GM10847 (cell line): ENCODE data around the gene PITX3.

Source experiments
- POLR2A ChIP-seq: IDR thresholded peaks from 2 replicates; pipeline ENCODE4 v1.6.1; 2011; ENCODE audit not compliant: insufficient read length; ENCODE audit errors: extremely low read depth

PITX3 gene

GRCh38 chr10:102241444-102242117 is at the start of gene PITX3:
Gene PITX3 (minus strand): TSS chr10:102241512. CDS start chr10:102232080, 9,432 bp downstream.
- TF ChIP-seq POLR2A = no peak

DNA sequence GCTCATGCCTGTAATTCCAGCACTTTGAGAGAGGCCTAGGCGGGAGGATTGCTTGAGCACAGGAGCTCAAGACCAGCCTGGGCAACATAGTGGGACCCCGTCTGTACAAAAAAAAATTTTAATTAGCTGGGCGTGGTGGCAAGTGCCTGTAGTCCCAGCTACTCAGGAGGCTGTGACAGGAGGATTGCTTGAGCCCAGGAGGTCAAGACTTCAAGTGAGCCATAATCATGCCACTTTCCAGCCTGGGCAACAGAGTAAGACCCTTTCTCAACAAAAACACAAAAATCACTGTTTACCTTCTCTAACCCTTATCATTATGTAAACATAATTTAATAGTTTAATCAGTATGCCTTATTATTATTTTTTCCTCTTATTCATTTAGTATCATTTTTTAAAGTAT is 48.5 kb upstream of the PITX3 start:
- TF ChIP-seq POLR2A = no peak

DNA sequence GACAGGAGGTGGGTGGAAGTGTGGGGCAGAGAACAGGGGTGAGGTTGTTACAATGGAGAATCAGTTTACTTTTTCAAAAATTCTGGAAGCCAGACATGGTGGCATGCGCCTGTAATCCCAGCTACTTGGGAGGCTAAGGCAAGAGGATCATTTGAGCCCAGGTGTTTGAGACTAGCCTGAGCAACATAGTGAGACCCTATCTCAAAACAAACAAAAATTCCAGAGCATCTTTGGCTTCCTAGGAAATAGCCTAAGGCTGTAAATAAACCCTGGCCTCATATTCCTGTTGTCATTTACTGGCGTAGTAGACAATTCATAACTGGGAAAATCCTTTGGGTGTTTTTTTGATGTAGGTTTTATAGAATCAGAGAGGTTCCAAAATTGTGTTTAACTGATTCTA is 48.0 kb upstream of the PITX3 start:
- TF ChIP-seq POLR2A = no peak

DNA sequence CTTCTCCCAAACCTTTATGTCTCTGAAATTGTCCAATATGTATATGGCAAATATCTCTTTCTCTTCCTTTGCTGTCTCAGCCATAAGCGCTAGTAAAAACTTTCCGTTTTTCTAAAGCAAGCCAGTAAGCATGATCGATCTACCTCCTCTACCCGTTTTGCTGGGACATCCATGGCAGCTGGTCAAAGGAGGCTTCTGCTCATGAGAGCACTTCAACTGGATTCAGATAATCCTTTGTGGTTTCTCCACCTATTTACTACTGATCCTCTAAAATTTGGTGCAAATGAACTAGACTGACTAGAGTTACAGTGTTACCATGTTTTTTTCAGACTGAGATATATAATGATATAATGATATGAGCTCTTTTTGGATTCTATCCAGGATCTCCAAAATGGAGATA is 46.7 kb upstream of the PITX3 start:
- no peak for TF ChIP-seq POLR2A

DNA sequence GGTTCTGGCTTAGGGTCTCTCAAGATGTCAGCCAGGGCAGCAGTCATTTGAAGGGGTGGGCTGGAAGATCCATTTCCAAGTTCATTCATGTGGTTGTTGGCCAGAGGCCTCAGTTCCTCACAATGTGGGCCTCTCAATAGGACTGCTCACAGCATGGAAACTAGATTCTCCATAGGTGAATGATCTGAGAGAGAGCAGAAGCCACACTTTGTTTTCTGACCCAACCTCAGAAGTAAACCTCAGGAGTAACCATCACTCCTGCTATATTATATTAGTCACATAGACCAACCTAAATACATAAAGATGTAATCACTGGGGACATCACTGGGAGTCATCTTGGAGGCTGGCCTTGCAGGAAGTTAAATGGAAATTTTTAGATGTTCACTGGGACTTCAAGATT is 46.2 kb upstream of the PITX3 start:
- no peak for TF ChIP-seq POLR2A

DNA sequence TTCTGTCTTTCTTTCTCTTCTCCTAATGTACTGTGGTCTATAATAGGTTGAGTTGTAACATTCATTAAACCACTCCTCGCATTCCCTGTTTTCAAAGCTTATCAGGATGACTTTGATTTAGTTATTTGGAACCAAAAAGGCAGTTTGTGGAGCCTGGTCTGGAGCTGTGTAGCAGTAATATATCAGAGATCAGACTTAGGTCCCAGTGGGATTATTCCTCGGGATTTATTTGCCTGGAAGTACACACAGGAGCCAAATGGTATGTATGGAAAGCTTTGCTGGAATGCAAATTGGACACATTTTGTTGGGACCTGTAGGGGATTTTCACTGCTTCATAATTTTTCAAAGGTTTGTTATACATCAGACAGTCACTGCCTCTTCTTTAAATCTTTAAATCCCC is 44.9 kb upstream of the PITX3 start:
- no peak for TF ChIP-seq POLR2A

DNA sequence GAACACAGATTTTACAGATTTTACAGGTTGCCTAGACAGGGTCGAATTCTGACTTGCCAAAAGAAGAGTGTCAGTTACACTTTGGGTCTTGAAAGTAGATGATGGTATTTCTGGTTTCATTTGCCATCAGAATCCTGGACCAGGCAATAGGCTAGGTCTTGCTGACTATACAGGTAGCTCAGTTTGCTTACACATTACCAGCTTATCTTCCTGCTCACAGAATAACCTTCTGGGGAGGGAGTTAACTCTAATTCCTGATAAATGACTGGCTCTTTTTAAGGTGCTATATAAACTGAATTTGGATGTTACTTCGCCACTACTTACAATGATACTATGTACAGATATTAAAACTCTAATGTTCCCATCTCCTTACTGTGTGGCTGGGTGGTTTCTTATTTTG is 43.8 kb upstream of the PITX3 start:
- no peak for TF ChIP-seq POLR2A

DNA sequence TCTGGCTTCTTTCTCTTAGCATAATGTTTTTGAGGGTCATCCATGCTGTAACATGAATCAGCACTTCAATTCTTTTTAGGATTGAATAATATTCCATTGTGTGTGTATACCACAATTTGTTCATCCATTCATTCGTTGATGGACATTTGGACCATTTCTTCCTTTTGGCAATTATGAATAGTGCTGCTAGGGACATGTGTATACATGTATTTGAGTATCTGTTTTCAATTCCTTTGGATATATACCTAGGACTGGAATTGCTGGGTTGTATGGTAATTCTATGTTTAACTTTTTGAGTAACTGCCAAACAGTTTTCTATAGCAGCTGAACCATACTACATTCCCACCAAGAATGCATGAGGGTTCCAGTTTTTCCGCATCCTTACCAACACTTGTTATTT is 43.2 kb upstream of the PITX3 start:
- TF ChIP-seq POLR2A = no peak

DNA sequence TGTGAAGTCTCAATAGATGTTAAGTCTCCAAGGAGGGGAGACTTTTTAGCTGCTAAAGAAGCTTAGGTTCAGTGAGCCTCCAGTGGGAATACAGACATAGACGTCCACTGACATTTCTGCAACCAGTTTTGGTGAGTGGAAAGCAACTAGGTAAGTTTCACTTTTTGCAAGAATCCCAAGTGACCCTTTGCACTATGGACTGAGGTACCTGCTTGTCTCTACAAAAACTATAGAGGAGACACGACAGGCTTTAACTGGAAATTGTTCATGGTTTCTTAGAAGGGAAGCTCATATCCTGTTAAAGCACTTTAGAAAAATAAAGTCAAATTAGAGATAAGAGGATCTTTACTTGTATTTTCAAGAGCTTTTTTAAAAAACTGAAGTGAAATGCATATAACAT is 42.6 kb upstream of the PITX3 start:
- no peak for TF ChIP-seq POLR2A

DNA sequence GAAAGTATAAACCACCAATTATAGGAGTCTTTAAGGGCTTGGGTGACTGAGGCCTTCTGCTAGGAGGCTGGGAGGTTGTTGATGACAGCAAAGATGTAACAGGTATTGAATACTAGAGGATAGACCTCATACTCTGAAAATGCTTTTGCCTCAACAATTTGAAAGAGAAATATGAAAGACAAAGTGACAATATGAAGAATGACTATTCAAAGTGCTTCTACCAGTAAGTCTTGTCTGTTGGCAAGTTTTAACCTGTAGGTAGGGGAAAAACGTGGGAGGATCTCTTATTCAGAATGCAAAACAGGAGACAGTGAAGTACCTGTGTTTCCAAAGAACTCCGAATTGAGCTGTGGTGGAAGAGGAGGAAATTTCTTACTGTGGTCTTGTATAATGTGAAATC is 42.2 kb upstream of the PITX3 start:
- no peak for TF ChIP-seq POLR2A

GRCh38 chr10:102281102-102281487 is 39.8 kb upstream of the PITX3 start:
- no peak for TF ChIP-seq POLR2A

- TF ChIP-seq POLR2A = no peak
Observed at GRCh38 chr10:102280397-102281101, 39.2 kb upstream of the PITX3 start.

GRCh38 chr10:102279104-102279503 is 37.8 kb upstream of the PITX3 start:
- no peak for TF ChIP-seq POLR2A

DNA sequence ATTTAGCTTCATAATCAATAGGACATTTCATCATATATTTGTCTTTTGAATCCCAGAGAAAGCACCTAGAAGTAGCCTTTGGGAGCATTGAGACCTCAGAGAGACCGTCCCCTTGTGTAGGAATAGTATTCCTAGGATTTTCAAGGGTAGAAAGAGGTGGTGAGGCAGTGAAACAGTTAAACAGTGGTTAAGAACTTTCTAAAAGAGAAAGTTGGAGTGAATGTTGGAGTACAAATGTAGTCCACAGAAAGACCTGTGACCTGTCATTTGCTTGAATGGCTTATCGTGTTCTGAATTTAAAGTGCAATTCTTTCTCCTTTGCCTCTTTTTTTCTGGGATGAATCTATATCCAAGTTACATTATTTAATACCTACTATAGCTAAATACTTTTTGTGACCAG is 34.0 kb upstream of the PITX3 start:
- TF ChIP-seq POLR2A = no peak

GRCh38 chr10:102274062-102274461 is 32.8 kb upstream of the PITX3 start:
- TF ChIP-seq POLR2A = no peak

DNA sequence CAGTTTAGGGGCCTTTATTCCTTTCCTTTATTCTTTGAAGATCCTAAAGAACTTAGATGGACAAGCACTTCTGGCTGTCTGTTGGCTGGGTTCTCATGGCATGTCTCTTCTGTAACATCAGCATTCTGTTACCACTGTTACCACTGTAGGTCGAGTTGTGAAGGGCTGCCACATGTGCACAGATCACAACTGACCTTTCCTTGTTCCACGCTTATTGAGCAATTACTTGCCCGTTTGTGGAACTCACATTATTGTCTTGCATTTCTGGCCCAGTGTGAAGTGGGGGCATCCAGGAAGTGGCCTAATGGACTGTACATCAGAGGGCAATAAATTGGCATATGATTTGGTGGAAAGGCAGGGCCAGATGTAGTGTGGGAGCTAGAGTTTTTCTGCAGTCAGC is 27.7 kb upstream of the PITX3 start:
- no peak for TF ChIP-seq POLR2A

DNA sequence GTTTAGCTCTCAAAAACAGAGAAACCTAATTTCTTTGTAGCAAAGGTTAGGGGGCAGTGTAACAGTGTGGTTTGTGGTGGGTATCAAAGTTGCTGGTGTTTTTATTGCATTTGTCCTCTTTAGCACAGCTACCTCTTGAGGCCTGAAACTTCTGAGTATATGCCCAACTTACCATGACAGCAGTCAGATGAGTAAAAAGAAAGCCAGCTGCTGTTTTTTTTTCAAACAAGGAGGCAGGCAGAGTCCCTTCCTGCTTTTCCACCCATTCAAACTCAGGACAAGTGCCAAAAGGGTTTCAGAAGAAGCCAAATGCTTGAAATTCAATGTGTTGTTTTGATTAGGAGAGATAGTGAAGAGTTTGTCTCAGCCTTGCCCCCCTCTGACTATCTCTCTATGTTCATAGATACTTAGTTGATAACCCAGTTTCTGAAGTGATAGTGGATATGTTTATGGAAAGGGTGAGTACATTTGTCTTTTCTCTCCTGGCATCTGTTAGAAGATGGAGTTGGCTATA is 27.1 kb upstream of the PITX3 start:
- no peak for TF ChIP-seq POLR2A

DNA sequence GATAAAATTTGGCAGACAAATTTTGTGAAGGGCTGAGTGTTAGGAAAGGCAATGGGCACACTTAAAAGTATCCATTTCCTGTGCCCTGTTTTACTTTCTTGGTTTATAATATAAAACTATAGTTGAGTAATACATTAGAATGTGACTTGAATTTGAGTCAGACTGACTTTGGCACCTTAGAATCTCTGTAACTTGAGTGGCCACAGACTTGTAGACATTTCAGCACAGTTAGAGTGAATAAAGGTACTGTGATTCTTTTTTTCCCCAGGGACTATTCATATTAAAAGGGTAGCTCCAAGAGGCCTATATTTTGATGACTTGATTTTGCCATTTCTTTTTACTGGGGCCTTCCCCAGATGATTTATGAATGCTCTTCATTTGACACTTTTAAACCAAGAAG is 26.4 kb upstream of the PITX3 start:
- TF ChIP-seq POLR2A = no peak

GRCh38 chr10:102266670-102267069 is 25.4 kb upstream of the PITX3 start:
- no peak for TF ChIP-seq POLR2A
